Astrocyte (in vitro differentiated cells and primary cell): ENCODE results near the gene TMEM232. TPM values are rescaled to one million over a fixed set of nuclear protein-coding genes. Genes with fewer than 3 reads are reported as not detected.

Experiments
- DNase-seq: peaks from one replicate; pipeline ENCODE4 v3.0.0-alpha.2; 2010; ENCODE audit warnings: low read depth
- FAIRE-seq: peaks from 2 replicates; lab custom pipeline; 2011; peaks lifted over from hg19 to GRCh38; lab: Jason Lieb, UNC
- H2AFZ ChIP-seq: 2 replicates; pipeline ENCODE4 v1.6.0; 2012; ENCODE audit warnings: low read depth, low read length, inconsistent platforms
- H3K27ac ChIP-seq: 2 replicates; pipeline ENCODE4 v1.5.1; 2011; ENCODE audit warnings: low read depth, low read length, inconsistent platforms
- H3K27me3 ChIP-seq: 2 replicates; pipeline ENCODE4 v1.6.0; 2011; ENCODE audit warnings: low read length, inconsistent platforms; ENCODE audit not compliant: insufficient read depth
- H3K36me3 ChIP-seq: 2 replicates; pipeline ENCODE4 v1.5.1; 2011; ENCODE audit warnings: low read length, inconsistent platforms; ENCODE audit not compliant: insufficient read depth
- H3K4me1 ChIP-seq: 2 replicates; pipeline ENCODE4 v1.5.1; 2011; ENCODE audit warnings: low read length, inconsistent platforms; ENCODE audit not compliant: insufficient read depth
- H3K4me2 ChIP-seq: 2 replicates; pipeline ENCODE4 v1.6.0; 2012; ENCODE audit warnings: low read length, inconsistent platforms
- H3K4me3 ChIP-seq: 2 replicates; pipeline ENCODE4 v1.5.1; 2011; ENCODE audit warnings: low read depth, mild to moderate bottlenecking, low read length, inconsistent platforms; ENCODE audit not compliant: insufficient read depth
- H3K79me2 ChIP-seq: 2 replicates; pipeline ENCODE4 v1.6.0; 2012; ENCODE audit warnings: mild to moderate bottlenecking, low read length, inconsistent platforms; ENCODE audit not compliant: insufficient read depth
- H3K9ac ChIP-seq: 2 replicates; pipeline ENCODE4 v1.6.0; 2012; ENCODE audit warnings: mild to moderate bottlenecking, low read length, inconsistent platforms
- H3K9me3 ChIP-seq: 2 replicates; pipeline ENCODE4 v1.5.1; 2012; ENCODE audit warnings: low read depth, mild to moderate bottlenecking, low read length, inconsistent platforms; ENCODE audit not compliant: insufficient read depth
- H4K20me1 ChIP-seq: 2 replicates; pipeline ENCODE4 v1.6.0; 2012; ENCODE audit warnings: low read length, inconsistent platforms; ENCODE audit not compliant: insufficient read depth
- H3K27ac Mint-ChIP-seq: one replicate; pipeline ENCODE4 v1.8.0; 2021; ENCODE audit warnings: mild to moderate bottlenecking, mixed read lengths; ENCODE audit not compliant: unreplicated experiment
- H3K27me3 Mint-ChIP-seq: one replicate; pipeline ENCODE4 v1.8.0; 2021; ENCODE audit warnings: low read depth, mixed read lengths; ENCODE audit not compliant: unreplicated experiment
- H3K36me3 Mint-ChIP-seq: one replicate; pipeline ENCODE4 v1.8.0; 2021; ENCODE audit warnings: low read depth, mixed read lengths; ENCODE audit not compliant: unreplicated experiment
- H3K4me1 Mint-ChIP-seq: one replicate; pipeline ENCODE4 v1.8.0; 2021; ENCODE audit warnings: low read depth, mixed read lengths; ENCODE audit not compliant: unreplicated experiment
- H3K4me3 Mint-ChIP-seq: one replicate; pipeline ENCODE4 v1.8.0; 2021; ENCODE audit warnings: mild to moderate bottlenecking, moderate library complexity, mixed read lengths; ENCODE audit not compliant: unreplicated experiment
- H3K9me3 Mint-ChIP-seq: one replicate; pipeline ENCODE4 v1.8.0; 2021; ENCODE audit warnings: mild to moderate bottlenecking, mixed read lengths; ENCODE audit not compliant: unreplicated experiment
- CTCF ChIP-seq: IDR thresholded peaks from 2 replicates; pipeline ENCODE4 v1.5.1; 2011; ENCODE audit warnings: low read depth, mild to moderate bottlenecking, inconsistent platforms, low read length, moderate library complexity; ENCODE audit not compliant: insufficient read depth
- EZH2 ChIP-seq: IDR thresholded peaks from 2 replicates; pipeline ENCODE4 v1.6.1; 2012; ENCODE audit warnings: mild to moderate bottlenecking, low read length, inconsistent platforms; ENCODE audit not compliant: insufficient read depth
- total RNA-seq: library from RNA; stranded (reverse); gene quantifications from 2 replicates; pipeline ENCODE4 v1.2.1, GENCODE V29; 2021

Gene TMEM232
- total RNA-seq, 1 donor from 2014 or later = 1.4 TPM

- Histone ChIP-seq H3K27me3 (no peaks in the 10 kb centered on the region), H2AFZ (no peak overlapping the region), H3K4me1 (no peaks in the 10 kb centered on the region)
These were observed 265.6 kb downstream of the TMEM232 start for GRCh38 chr5:110460837-110461236.

DNA sequence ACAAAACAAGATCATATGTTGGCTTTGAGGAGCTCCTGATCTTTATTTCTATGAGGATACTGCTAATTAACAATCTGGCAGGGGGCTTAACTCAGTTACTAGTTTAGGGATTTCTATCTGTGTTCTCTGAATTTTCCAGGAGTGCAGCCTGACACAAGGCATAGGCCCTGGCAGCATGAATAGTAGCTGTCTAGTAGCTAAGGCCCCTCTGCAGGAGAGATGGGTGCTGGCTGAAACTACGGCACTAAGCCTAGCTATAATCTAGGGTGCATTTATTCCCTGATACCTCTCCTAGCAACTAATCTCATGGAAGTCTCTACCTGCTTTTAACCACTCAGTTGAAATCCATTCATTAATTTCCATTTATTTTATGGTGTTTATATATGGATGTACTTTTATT is 268.2 kb downstream of the TMEM232 start:
- no peak overlapping the region for H2AFZ ChIP-seq
- TF ChIP-seq CTCF (no peak), EZH2 (no peak)
- Mint-ChIP-seq H3K27ac (no peak overlapping the region), H3K4me1 (no peaks in the 10 kb centered on the region), H3K4me3 (no peak overlapping the region), H3K27me3 (no peaks in the 10 kb centered on the region), H3K9me3 (no peaks in the 10 kb centered on the region), H3K36me3 (no peaks in the 10 kb centered on the region)
- H3K4me1 ChIP-seq = no peaks in the 10 kb centered on the region
- DNase-seq (no peak), FAIRE-seq (no peak)
- no peaks in the 10 kb centered on the region for H3K9me3 ChIP-seq
- H3K9ac ChIP-seq = no peak overlapping the region
- no peak overlapping the region for H3K27ac ChIP-seq
- no peaks in the 10 kb centered on the region for H3K79me2 ChIP-seq
- H3K27me3 ChIP-seq = no peaks in the 10 kb centered on the region
- no peaks in the 10 kb centered on the region for H3K36me3 ChIP-seq
- no peaks in the 10 kb centered on the region for H4K20me1 ChIP-seq
- H3K4me2 ChIP-seq = no peak overlapping the region
- H3K4me3 ChIP-seq = no peak overlapping the region

More at GRCh38 chr5:110460837-110461236, 265.6 kb downstream of the TMEM232 start:
- FAIRE-seq (no peak), DNase-seq (no peak)
- Mint-ChIP-seq H3K27me3 (no peaks in the 10 kb centered on the region), H3K4me1 (no peaks in the 10 kb centered on the region), H3K36me3 (no peaks in the 10 kb centered on the region), H3K27ac (no peak overlapping the region), H3K9me3 (no peaks in the 10 kb centered on the region), H3K4me3 (no peak overlapping the region)
- no peak overlapping the region for H3K27ac ChIP-seq
- H3K4me3 ChIP-seq = no peak overlapping the region
- H3K9ac ChIP-seq = no peak overlapping the region
- H3K79me2 ChIP-seq = no peaks in the 10 kb centered on the region
- TF ChIP-seq CTCF = no peak
- no peak for TF ChIP-seq EZH2
- H3K36me3 ChIP-seq = no peaks in the 10 kb centered on the region
- no peaks in the 10 kb centered on the region for H3K9me3 ChIP-seq
- no peaks in the 10 kb centered on the region for H4K20me1 ChIP-seq
- H3K4me2 ChIP-seq = no peak overlapping the region

- TF ChIP-seq EZH2 = no peak
- no peak for TF ChIP-seq CTCF
- Mint-ChIP-seq H3K9me3 (no peaks in the 10 kb centered on the region), H3K4me1 (peaks cover 8% of the 10 kb centered on the region), H3K27ac (no peak overlapping the region), H3K4me3 (no peak overlapping the region), H3K27me3 (peaks cover 2% of the 10 kb centered on the region), H3K36me3 (no peaks in the 10 kb centered on the region)
- H3K4me2 ChIP-seq = no peak overlapping the region
- no peaks in the 10 kb centered on the region for H3K36me3 ChIP-seq
- no peaks in the 10 kb centered on the region for H3K27me3 ChIP-seq
- H3K9ac ChIP-seq = no peak overlapping the region
- H3K4me3 ChIP-seq = no peak overlapping the region
- H4K20me1 ChIP-seq = no peaks in the 10 kb centered on the region
- no peaks in the 10 kb centered on the region for H3K9me3 ChIP-seq
- no peaks in the 10 kb centered on the region for H3K79me2 ChIP-seq
- H2AFZ ChIP-seq = no peak overlapping the region
- H3K27ac ChIP-seq = no peak overlapping the region
- H3K4me1 ChIP-seq = no peaks in the 10 kb centered on the region
- no peak for FAIRE-seq
- no peak for DNase-seq
These were observed 283.6 kb downstream of the TMEM232 start for GRCh38 chr5:110442856-110443255.
